Fibroblast of peridontal ligament (primary cell): ENCODE data around the gene NINJ2.
A peak's percentile ranks its signal among the peaks of the same experiment; 100 is the strongest.

Experiments used
- DNase-seq: peaks from one replicate; pipeline ENCODE4 v3.0.0-alpha.2; 2010; ENCODE audit errors: extremely low read depth

The NINJ2 gene

GRCh38 chr12:570435-570920 lies 92.8 kb downstream of the NINJ2 start:
- DNase-seq = peak; percentile 79

GRCh38 chr12:569803-570434 lies 93.3 kb downstream of the NINJ2 start:
- DNase-seq = peak; percentile 76

- DNase-seq = no peak
Measured at GRCh38 chr12:569091-569676, 94.1 kb downstream of the NINJ2 start.

GRCh38 chr12:568486-568885 lies 94.8 kb downstream of the NINJ2 start:
- no peak for DNase-seq

- no peak for DNase-seq
Measured at GRCh38 chr12:565589-566105, 97.6 kb downstream of the NINJ2 start.

- no peak for DNase-seq
Measured at GRCh38 chr12:565161-565560, 98.1 kb downstream of the NINJ2 start.

GRCh38 chr12:563787-564298 lies 99.4 kb downstream of the NINJ2 start:
- DNase-seq = no peak

GRCh38 chr12:563250-563781 lies 99.9 kb downstream of the NINJ2 start:
- DNase-seq = no peak

- no peak for DNase-seq
Measured at GRCh38 chr12:562634-563033, 100.6 kb downstream of the NINJ2 start.

GRCh38 chr12:561908-562593 lies 101.2 kb downstream of the NINJ2 start:
- no peak for DNase-seq

- no peak for DNase-seq
Measured at GRCh38 chr12:561391-561705, 101.9 kb downstream of the NINJ2 start.

- no peak for DNase-seq
Measured at GRCh38 chr12:560691-561390, 102.4 kb downstream of the NINJ2 start.

- DNase-seq = no peak
Measured at GRCh38 chr12:559906-560455, 103.3 kb downstream of the NINJ2 start.

- no peak for DNase-seq
Measured at GRCh38 chr12:559208-559905, 103.9 kb downstream of the NINJ2 start.

- DNase-seq = no peak
Measured at GRCh38 chr12:558580-558979, 104.7 kb downstream of the NINJ2 start.

- no peak for DNase-seq
Measured at GRCh38 chr12:556498-556897, 106.7 kb downstream of the NINJ2 start.

- DNase-seq = no peak
Measured at GRCh38 chr12:554001-554285, 109.3 kb downstream of the NINJ2 start.

GRCh38 chr12:553216-554000 lies 109.8 kb downstream of the NINJ2 start:
- no peak for DNase-seq

GRCh38 chr12:552466-552865 lies 110.8 kb downstream of the NINJ2 start:
- DNase-seq = no peak

GRCh38 chr12:550473-551260 lies 112.6 kb downstream of the NINJ2 start:
- DNase-seq = no peak
